GM04504 (cell line): ENCODE results near the gene MTM1.

Experiments used
- DNase-seq: peaks from one replicate; pipeline ENCODE4 v3.0.0-alpha.2; 2012; ENCODE audit warnings: low read depth

The MTM1 gene

GRCh38 chrX:150568320-150569154, at the start of gene MTM1:
TSS of gene MTM1 (plus strand) at chrX:150568621. CDS start at chrX:150592615, 23,994 bp downstream.
- DNase-seq, result peak; percentile 88

DNA sequence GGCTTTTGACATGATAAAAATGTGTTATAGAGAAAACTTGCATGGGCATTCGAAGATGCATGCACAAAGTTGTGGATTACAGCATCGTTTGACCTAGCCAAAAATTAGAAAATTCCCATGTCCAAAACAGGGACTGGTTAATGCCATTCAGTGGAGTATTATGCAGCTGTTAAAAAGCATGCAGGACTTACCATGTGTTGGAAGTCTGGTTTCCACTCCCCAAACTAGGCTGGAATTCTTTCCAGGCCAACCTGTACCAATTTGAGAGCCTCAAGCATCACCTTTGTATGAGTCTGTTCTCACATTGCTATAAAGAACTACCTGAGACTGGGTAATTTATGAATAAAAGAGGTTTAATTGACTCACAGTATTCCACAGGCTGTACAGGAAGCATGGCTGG, 45.9 kb upstream of the MTM1 start:
- DNase-seq, result no peak

DNA sequence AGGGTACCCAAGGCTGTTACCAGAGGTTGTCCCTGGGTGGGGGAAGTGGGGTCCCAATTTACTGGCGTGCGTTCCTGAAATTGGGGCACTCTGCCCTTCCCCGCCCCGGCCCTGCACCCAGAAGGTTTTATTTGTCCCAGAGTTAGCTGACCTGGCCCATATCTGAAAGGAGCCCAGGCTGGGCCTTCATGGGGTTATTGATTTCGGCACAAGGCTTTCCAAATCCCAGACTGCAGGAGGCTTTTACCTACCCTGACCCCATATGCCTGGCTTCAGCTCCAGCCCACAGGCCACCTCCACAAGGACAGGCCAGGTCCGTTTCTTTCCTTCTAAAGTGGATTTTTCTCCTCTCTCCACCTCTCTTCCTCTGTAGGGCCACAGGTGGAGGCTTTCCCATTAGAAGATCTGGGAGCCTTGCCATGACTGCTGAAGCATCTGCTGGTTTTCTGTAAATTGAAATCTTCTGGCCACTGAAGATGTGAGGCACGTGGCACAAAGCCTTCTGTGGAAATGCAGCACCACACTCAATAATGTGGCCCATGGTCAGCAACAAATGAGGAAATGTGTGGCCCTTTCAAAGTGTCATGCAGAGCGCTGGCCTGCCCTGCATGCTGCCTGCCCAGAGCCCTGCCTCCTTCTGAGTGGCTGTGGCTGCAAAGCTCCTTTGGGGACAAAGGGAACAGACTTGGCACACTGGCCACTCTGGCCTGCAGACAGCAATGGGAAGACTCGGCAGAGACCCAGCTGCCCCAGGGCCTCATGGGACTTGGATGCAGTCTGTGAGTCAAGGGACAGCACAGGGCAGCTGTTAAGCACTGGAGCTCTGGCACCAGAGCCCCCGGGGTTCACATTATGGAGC, 43.1 kb upstream of the MTM1 start:
- DNase-seq, result no peak

GRCh38 chrX:150526692-150527091, 41.7 kb upstream of the MTM1 start:
- DNase-seq, result no peak

DNA sequence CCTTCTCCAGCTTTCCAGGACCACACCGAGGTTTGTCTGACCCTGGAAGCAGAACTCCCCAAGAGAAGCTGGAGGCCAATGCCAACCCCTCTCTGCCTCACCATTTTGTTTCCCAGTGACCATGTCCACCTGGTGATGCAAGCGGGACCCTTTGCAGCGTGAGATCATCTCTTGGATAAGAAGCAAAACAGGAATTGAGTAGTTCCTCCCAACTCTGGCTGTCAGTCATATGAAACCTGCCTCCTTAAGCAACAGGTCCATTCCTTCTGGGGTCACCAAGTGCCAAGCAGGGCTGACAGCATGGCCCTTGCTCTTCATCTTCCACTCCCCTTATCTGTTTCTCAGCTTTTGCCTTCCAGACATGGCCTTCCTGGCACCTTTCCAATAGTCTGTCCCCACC, 41.3 kb upstream of the MTM1 start:
- no peak for DNase-seq

- DNase-seq, result no peak
These were observed 38.8 kb upstream of the MTM1 start for GRCh38 chrX:150529587-150529986.

DNA sequence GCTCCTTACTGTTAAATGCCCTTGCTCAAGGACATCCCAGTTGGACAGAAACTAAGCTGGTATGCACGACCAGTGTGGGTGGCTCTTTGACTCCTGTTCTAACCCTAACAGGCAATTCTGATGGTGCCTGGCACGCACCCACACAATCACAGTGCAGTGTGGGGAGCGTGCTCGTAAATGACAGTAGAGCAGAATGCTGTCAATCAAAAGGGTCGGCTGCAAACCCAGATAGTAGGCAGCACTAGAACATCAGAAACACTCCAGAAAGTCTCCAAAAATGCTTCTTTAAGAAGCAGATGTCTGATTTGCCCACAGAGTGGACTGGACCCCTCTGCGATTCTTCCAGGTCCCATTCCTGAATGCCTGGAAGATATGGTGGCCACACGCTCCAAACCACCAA, 37.6 kb upstream of the MTM1 start:
- DNase-seq, result no peak

GRCh38 chrX:150531467-150531866, 37.0 kb upstream of the MTM1 start:
- DNase-seq, result no peak

DNA sequence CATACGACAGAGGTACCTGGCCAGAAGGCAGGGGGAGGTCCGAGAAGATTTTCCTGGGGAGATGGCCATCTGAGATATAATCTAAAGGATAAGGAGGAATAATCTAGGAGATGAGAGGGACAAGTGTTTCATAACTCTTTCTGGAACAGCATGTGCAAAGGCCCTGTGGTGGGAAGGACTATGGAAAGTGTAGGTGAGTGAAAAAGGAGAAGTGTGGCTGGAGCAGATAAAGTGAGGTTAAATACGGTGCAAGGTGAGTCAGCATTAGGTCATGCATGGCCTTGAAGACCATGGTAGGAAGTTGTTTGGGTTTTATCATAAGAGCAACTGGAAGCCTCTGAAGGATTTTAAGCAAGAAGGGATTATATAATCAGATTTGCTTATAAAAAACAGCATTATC, 34.6 kb upstream of the MTM1 start:
- no peak for DNase-seq

- no peak for DNase-seq
These were observed 31.8 kb upstream of the MTM1 start for GRCh38 chrX:150536455-150537116.

DNA sequence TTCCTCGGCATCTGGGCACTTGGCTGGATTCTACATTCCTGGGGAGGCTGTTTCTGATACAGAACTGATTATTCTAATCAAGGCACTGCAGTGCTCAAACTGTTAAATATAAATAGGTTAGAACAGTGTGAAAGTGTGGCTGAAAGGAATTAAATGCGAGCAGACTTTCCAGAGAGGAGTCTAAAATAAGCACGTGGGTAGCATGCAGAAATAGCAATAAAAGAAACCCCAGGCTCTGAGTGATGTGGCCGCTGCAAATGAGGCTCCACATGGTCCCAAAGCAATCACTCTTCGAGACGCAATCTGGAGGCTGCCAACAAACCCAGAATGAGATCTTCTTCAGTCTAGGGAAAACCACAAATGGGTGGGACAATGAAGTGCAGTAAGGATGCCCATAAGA, 30.6 kb upstream of the MTM1 start:
- DNase-seq, result no peak

GRCh38 chrX:150540965-150541364, 27.5 kb upstream of the MTM1 start:
- DNase-seq, result no peak

DNA sequence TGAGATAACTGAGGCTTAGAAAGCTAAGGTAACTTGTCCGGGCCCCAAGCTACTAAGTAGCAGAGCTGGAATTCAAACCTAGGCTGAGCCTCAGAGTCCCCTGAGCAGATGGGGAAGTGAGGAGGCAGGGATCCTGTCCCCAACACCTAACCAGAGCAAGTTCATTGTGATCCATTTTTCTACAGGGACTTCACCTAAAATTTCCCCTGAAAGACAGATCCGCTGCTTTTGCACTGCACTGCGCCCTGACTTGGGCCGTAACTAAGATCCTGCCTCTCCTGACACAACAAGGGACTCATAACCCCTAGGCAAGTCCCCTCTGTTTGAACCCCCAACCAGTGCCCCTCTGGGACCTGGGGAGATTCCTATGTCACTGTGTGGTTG, 25.6 kb upstream of the MTM1 start:
- no peak for DNase-seq

- no peak for DNase-seq
These were observed 24.9 kb upstream of the MTM1 start for GRCh38 chrX:150543230-150544155.

DNA sequence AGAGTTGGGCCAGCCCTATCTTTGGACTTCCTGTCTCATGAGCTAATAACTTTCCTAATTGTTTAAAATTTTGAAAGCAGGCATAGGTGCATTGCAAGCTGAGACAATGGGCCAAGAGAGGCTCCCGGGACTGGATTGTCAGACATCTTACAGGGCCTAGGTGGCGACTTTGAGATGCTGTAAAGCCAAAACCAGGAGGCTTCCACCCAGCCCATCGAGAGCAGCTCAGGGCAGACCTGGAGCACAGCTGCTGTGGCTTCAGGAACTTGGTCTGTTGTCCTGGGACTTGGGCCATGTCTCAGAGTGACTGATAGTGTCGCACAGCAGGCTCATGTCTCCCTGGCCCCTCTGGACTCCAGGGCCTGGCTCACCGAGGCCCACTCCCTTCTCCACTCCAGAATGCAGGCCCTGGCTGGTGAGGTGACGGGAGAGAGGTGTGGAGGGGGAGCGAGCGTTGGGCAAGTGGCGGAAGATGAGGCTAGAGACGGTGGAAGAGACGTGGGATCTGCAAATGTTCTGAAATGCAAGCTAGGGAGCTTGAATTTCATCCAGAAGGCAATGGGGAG, 24.1 kb upstream of the MTM1 start:
- no peak for DNase-seq

DNA sequence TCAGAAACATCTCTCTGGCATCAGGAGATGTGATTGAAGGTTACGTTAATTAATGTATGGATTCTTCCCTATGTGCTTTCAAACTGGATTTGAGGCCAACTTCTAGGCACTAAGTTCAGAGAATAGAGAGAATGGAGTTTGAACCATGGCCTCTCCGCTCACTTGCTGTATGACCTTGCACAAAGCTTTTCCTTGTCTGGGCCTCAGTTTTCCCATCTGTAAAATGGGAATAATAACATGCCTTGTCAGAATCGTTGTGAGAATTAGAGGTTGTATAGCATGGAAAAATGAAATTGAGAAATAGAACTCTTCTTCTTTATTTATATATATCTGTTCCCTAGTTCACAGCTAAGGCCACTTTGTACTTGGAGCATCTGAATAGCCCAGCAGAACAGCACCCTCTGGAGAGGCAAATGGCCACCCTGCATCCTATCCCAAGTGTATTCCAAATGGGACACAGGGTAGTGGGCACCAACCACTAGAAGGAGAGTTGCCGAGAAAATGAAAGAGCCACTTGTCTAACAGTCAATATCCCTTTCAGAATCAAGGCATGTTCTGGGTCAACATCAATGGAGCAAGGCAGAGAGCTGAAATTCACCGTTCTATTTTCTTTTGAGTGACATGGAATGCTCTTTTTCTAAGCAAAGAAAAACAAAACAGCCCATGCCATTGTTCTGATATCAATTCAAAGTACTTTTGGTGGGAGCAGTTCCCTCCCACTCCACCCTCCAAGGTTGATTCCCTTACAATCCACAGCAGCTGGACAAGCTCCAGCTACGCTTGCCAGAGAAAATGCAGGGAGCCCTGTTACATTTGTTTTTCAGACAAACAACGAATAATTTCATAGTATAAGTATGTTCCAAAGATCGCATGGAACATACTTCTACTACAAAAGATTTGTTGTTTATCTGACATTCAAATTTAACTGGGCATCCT, 23.3 kb upstream of the MTM1 start:
- DNase-seq, result no peak

- no peak for DNase-seq
These were observed 21.7 kb upstream of the MTM1 start for GRCh38 chrX:150546711-150547153.

DNA sequence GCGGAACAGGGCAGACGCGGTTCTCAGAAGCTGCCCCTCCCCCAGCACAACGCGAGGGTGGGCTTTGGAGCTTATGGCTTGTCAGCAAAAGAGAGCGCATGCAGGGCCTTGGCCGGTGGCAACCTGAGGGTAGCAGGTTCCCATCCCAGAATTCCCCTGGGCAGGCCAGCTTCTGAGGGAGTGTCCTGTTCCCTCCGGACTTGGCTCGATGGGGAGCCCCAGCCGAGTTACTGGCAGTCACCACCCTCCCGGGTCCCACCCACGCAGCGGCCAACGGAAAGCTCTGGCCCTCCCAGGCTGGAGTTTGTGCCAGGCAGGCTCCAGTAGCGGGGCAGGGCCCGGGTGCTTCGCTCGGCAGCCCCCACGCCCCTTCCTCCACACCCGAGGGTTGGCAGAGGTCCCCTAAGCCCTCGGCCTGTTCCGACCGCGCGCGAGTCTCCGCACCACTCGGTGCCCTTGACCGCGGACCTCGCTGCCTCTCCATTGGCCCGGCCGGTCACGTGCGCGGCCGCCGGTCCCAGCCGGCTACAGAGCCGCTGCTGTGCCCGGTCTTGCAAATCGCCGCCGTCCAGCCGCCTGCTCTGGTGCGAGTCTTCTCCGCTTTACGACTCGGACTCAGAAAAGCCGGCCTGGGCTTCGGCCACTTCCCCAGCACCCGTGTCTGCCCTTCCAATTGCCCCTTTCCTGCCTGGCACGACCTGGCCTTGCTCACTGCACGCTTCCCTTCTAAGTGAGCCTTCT, 20.9 kb upstream of the MTM1 start:
- DNase-seq, result no peak

DNA sequence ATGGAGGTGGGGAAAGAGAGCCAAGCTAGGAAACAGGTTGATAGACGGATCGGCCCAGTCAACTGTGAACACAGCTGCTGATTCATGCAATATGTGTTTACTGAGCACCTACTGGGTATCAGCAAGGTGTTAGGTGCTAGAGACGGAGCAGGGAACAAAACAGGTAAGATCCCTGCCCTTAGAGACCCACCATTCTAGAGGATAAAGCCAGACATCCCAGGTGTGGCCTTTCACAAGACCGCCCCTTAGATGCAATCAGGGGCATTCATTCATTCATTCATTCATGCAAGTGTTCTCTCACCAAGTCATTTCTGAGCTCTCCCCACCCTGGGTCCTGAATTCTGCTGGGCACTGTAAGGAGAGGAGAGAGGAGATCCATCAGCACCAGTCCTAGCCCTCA, 20.2 kb upstream of the MTM1 start:
- DNase-seq, result no peak
